Ovary (tissue), 3 donors: Measurements from ENCODE around the gene HDAC9.

Source experiments
- CTCF ChIP-seq, 3 donors: fragments of 450-650 bp in 2 of 3; fragments of 200-600 bp in 1 of 3; IDR thresholded peaks; one replicate each; pipeline versions ENCODE4 v1.5.1 to v1.8.0; 2016 to 2022; ENCODE audit warnings: antibody characterized with exemption in 3 of 3, mild to moderate bottlenecking in 1 of 3
- EP300 ChIP-seq: sonication (generic); formaldehyde crosslinking; IDR thresholded peaks from one replicate; pipeline ENCODE4 v1.6.1; 2017; ENCODE audit warnings: antibody characterized with exemption
- POLR2A ChIP-seq: fragments of 450-650 bp; IDR thresholded peaks from one replicate; pipeline ENCODE4 v1.6.1; 2017; ENCODE audit warnings: antibody characterized with exemption, mild to moderate bottlenecking, moderate library complexity
- donor health status: DM: no; HTN: no; CAD: no.

GRCh38 chr7:18941207-18941606 lies 445.7 kb downstream of the HDAC9 start:
- TF ChIP-seq POLR2A, result no peak
- TF ChIP-seq CTCF (IDR thresholded peaks at IDR 0.05), result no peak
- TF ChIP-seq EP300, result no peak
